ENCODE results near the gene PLS1.

PLS1 gene

GRCh38 chr3:142636050-142636449, 39.9 kb downstream of the PLS1 start:
- TF ChIP-seq ARNTL (CRISPR knock-in tag; IDR thresholded peaks at IDR 0.05; ENCODE audit: borderline replicate concordance, low read depth) (no peak), ZC3H10 (CRISPR knock-in tag; IDR thresholded peaks at IDR 0.05) (no peak), PPARA (CRISPR knock-in tag; IDR thresholded peaks at IDR 0.05; ENCODE audit: borderline replicate concordance) (no peak), ZFP3 (CRISPR knock-in tag; IDR thresholded peaks at IDR 0.05) (no peak), ZFP30 (CRISPR knock-in tag; IDR thresholded peaks at IDR 0.05) (no peak), OSR1 (CRISPR knock-in tag; IDR thresholded peaks at IDR 0.05) (no peak), CREB5 (CRISPR knock-in tag; IDR thresholded peaks at IDR 0.05; ENCODE audit: low read depth) (no peak), GLIS3 (CRISPR knock-in tag; IDR thresholded peaks at IDR 0.05) (no peak)
- no peak for ATAC-seq

GRCh38 chr3:142636664-142637063, 40.5 kb downstream of the PLS1 start:
- TF ChIP-seq TCF4 (CRISPR knock-in tag; IDR thresholded peaks at IDR 0.05; ENCODE audit: borderline replicate concordance): no peak
- no peak for TF ChIP-seq ISL1 (CRISPR knock-in tag; IDR thresholded peaks at IDR 0.05)
- TF ChIP-seq TOX (CRISPR knock-in tag; IDR thresholded peaks at IDR 0.05; ENCODE audit: borderline replicate concordance): no peak
- TF ChIP-seq ZFP30 (CRISPR knock-in tag; IDR thresholded peaks at IDR 0.05): no peak
- no peak for TF ChIP-seq ZFP3 (CRISPR knock-in tag; IDR thresholded peaks at IDR 0.05)
- no peak for TF ChIP-seq RARB (CRISPR knock-in tag; IDR thresholded peaks at IDR 0.05)
- no peak for TF ChIP-seq ZNF565 (CRISPR knock-in tag; conservative IDR thresholded peaks at IDR 0.05; ENCODE audit: low read depth)
- no peak for TF ChIP-seq ESRRG (CRISPR knock-in tag; IDR thresholded peaks at IDR 0.05)
- TF ChIP-seq ZC3H10 (CRISPR knock-in tag; IDR thresholded peaks at IDR 0.05): no peak
- no peak for TF ChIP-seq PPARA (CRISPR knock-in tag; IDR thresholded peaks at IDR 0.05; ENCODE audit: borderline replicate concordance)
- TF ChIP-seq OSR1 (CRISPR knock-in tag; IDR thresholded peaks at IDR 0.05): no peak
- no peak for TF ChIP-seq CSDC2 (CRISPR knock-in tag; IDR thresholded peaks at IDR 0.05)
- no peak for ATAC-seq

- no peak for ATAC-seq
- TF ChIP-seq CREB5 (CRISPR knock-in tag; IDR thresholded peaks at IDR 0.05; ENCODE audit: low read depth) (no peak), ARNTL (CRISPR knock-in tag; IDR thresholded peaks at IDR 0.05; ENCODE audit: borderline replicate concordance, low read depth) (no peak), PPARA (CRISPR knock-in tag; IDR thresholded peaks at IDR 0.05; ENCODE audit: borderline replicate concordance) (no peak), ESRRG (CRISPR knock-in tag; IDR thresholded peaks at IDR 0.05) (no peak), PATZ1 (CRISPR knock-in tag; IDR thresholded peaks at IDR 0.05; ENCODE audit: borderline replicate concordance) (no peak), ZNF565 (CRISPR knock-in tag; conservative IDR thresholded peaks at IDR 0.05; ENCODE audit: low read depth) (no peak), SNAI2 (CRISPR knock-in tag; IDR thresholded peaks at IDR 0.05) (no peak), TOX (CRISPR knock-in tag; IDR thresholded peaks at IDR 0.05; ENCODE audit: borderline replicate concordance) (no peak), CSRNP3 (CRISPR knock-in tag; IDR thresholded peaks at IDR 0.05) (no peak), OSR1 (CRISPR knock-in tag; IDR thresholded peaks at IDR 0.05) (no peak)
Observed at GRCh38 chr3:142638291-142638690, 42.1 kb downstream of the PLS1 start.

- TF ChIP-seq ZNF70 (CRISPR knock-in tag; IDR thresholded peaks at IDR 0.05) (no peak), TSHZ2 (CRISPR knock-in tag; IDR thresholded peaks at IDR 0.05) (no peak), GLIS3 (CRISPR knock-in tag; IDR thresholded peaks at IDR 0.05) (no peak)
- ATAC-seq: no peak
Observed at GRCh38 chr3:142641504-142641903, 45.3 kb downstream of the PLS1 start.
